Measurements from ENCODE around the gene TSPAN2. TPM values are rescaled to one million over a fixed set of nuclear protein-coding genes. Genes with fewer than 3 reads are reported as not detected.

Gene TSPAN2
- polyA plus RNA-seq, 2 of the 4 experiments (the other 2 are of a cell fraction) = 1.7 to 2.7 TPM

DNA sequence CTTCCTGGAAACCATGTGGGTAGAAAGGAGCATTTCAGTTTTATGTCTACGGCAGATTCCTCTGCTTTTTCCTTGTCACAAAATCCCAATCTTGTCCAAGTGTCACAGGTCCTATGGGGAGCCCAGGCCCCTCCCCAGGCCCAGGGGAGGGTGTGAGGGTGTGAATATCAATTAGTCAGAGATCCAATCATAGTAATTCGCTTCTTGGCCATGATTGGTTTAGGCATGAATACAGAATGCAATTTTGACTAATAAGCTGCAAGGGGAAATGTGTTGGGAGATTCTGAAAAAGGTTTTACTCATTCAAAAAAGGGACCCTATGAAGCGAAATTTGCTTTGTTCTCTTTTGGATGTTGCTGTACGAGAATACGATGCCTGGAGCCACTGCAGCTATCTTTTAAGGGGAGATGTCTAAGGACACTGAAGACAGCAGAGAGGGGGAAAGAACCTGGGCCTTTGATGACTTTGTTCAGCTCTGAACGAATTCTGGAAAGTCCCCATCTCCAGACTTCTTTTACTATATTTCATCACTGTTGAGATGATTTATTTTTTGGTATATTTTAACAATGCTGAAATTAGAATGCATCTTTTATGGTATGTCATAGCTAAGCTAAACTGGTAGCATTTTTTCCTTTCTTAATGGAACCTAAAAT, 18.2 kb downstream of the TSPAN2 start:
- DNase-seq (ENCODE audit: low read depth in 1 of 2, low spot score in 1 of 2) = no peak
- CTCF ChIA-PET = interaction anchor here (0.6 to 1.0 kb wide), 2 partner anchors 19 to 284 kb away, joined by 3 read pairs; no protein-coding TSS in a partner anchor
- ATAC-seq = no peak

DNA sequence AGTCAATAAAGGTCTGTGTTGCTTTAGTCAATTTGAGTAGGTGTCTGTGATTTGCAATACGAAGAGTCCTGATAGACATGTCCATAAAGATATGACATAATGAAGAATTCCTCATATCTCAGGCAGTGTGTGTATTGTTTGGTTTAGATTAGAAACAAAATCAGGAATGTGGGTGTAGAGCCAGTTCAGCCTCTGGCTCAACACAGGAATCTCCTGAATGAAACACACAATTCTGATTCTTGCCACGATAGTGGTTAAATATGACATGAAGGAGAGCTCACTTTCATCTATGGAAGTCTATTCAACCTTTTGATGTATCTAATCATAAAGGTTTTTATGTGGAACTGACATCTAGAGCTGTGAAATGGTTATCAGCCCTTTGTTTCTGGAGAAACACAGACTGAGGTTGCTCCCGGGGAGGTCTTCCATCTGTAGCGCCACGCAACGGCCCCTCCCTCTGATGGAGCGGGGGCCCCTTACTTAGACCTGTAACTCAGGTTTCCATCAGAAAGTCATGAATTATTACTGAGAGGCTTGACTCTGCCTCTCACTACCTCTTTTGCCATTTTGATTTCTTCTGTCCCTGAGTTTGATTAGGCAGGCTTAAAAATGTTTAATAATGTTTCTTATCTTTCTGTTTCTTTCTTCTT, 19.5 kb downstream of the TSPAN2 start:
- H3K27ac ChIP-seq = no peak overlapping the region
- H3K4me3 ChIP-seq = no peak overlapping the region
- TF ChIP-seq EP300 (IDR thresholded peaks at IDR 0.05) (no peak), FOXS1 (CRISPR knock-in tag; IDR thresholded peaks at IDR 0.05) (no peak), TFCP2L1 (CRISPR knock-in tag; IDR thresholded peaks at IDR 0.05) (no peak), JUNB (IDR thresholded peaks at IDR 0.05) (no peak), ZFP36 (IDR thresholded peaks at IDR 0.05; ENCODE audit: borderline replicate concordance, partially characterized antibody) (no peak), RAD21 (conservative IDR thresholded peaks at IDR 0.05 in 1 of 2, IDR thresholded peaks at IDR 0.05 in 1 of 2) (no peak), KDM1A (IDR thresholded peaks at IDR 0.05; ENCODE audit: low read depth) (no peak), RARB (CRISPR knock-in tag; IDR thresholded peaks at IDR 0.05) (no peak), ZNF302 (CRISPR knock-in tag; IDR thresholded peaks at IDR 0.05) (no peak), MAFK (IDR thresholded peaks at IDR 0.05; ENCODE audit: partially characterized antibody) (no peak), RFX5 (IDR thresholded peaks at IDR 0.05) (no peak), POLR2AphosphoS2 (conservative IDR thresholded peaks at IDR 0.05; ENCODE audit: low read length) (no peak), CHD2 (IDR thresholded peaks at IDR 0.05; ENCODE audit: low read length, partially characterized antibody) (no peak), GATA3 (IDR thresholded peaks at IDR 0.05; ENCODE audit: borderline replicate concordance) (no peak)
- TF ChIP-seq, protein P1, sequence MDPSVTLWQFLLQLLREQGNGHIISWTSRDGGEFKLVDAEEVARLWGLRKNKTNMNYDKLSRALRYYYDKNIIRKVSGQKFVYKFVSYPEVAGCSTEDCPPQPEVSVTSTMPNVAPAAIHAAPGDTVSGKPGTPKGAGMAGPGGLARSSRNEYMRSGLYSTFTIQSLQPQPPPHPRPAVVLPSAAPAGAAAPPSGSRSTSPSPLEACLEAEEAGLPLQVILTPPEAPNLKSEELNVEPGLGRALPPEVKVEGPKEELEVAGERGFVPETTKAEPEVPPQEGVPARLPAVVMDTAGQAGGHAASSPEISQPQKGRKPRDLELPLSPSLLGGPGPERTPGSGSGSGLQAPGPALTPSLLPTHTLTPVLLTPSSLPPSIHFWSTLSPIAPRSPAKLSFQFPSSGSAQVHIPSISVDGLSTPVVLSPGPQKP (IDR thresholded peaks at IDR 0.05; ENCODE audit: low read depth, low read length) = no peak
- TF ChIP-seq, protein P2, sequence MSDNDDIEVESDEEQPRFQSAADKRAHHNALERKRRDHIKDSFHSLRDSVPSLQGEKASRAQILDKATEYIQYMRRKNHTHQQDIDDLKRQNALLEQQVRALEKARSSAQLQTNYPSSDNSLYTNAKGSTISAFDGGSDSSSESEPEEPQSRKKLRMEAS (IDR thresholded peaks at IDR 0.05) = no peak
- TF ChIP-seq, protein P3, sequence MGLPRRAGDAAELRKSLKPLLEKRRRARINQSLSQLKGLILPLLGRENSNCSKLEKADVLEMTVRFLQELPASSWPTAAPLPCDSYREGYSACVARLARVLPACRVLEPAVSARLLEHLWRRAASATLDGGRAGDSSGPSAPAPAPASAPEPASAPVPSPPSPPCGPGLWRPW (IDR thresholded peaks at IDR 0.05) = no peak
- POLR2A ChIA-PET = interaction anchor here (0.7 kb wide), 1 partner anchor 119 kb away, joined by 3 read pairs; no protein-coding TSS in a partner anchor
- WGBS (ENCODE audit: missing lambda C conversion rate) = 89% methylated on average over 7 of the region's 7 CpGs
- DNase-seq (ENCODE audit: low read depth in 1 of 2, low spot score in 1 of 2) (no peak), ATAC-seq (no peak), FAIRE-seq (no peak)
- no peak overlapping the region for H3K4me2 ChIP-seq
- H3K9me3 ChIP-seq = no peaks in the 10 kb centered on the region
- H3K4me1 ChIP-seq = no peaks in the 10 kb centered on the region
- CTCF ChIA-PET = no interaction called here

More for the DNA sequence above, 18.2 kb downstream of the TSPAN2 start:
- Histone ChIP-seq H3K4me3 (no peak overlapping the region), H3K27ac (no peak overlapping the region), H3K4me1 (no peaks in the 10 kb centered on the region), H3K4me2 (no peak overlapping the region), H3K9me3 (no peaks in the 10 kb centered on the region)
- no peak for TF ChIP-seq TP53 (CRISPR knock-in tag; IDR thresholded peaks at IDR 0.05)
- no peak for TF ChIP-seq MAFK (IDR thresholded peaks at IDR 0.05; ENCODE audit: partially characterized antibody)
- no peak for TF ChIP-seq KDM1A (IDR thresholded peaks at IDR 0.05; ENCODE audit: low read depth)
- TF ChIP-seq ZFP36 (IDR thresholded peaks at IDR 0.05; ENCODE audit: borderline replicate concordance, partially characterized antibody) = no peak
- no peak for TF ChIP-seq HDAC2 (IDR thresholded peaks at IDR 0.05)
- TF ChIP-seq, protein P4, sequence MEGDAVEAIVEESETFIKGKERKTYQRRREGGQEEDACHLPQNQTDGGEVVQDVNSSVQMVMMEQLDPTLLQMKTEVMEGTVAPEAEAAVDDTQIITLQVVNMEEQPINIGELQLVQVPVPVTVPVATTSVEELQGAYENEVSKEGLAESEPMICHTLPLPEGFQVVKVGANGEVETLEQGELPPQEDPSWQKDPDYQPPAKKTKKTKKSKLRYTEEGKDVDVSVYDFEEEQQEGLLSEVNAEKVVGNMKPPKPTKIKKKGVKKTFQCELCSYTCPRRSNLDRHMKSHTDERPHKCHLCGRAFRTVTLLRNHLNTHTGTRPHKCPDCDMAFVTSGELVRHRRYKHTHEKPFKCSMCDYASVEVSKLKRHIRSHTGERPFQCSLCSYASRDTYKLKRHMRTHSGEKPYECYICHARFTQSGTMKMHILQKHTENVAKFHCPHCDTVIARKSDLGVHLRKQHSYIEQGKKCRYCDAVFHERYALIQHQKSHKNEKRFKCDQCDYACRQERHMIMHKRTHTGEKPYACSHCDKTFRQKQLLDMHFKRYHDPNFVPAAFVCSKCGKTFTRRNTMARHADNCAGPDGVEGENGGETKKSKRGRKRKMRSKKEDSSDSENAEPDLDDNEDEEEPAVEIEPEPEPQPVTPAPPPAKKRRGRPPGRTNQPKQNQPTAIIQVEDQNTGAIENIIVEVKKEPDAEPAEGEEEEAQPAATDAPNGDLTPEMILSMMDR (IDR thresholded peaks at IDR 0.05) = no peak
- TF ChIP-seq ZSCAN20 (CRISPR knock-in tag; IDR thresholded peaks at IDR 0.05) = no peak
- TF ChIP-seq SMC3 (IDR thresholded peaks at IDR 0.05) = no peak
- no peak for TF ChIP-seq HOXB5 (CRISPR knock-in tag; IDR thresholded peaks at IDR 0.05)
- POLR2A ChIA-PET = no interaction called here
- no peak for FAIRE-seq
- WGBS (ENCODE audit: missing lambda C conversion rate) = 51% methylated on average over 6 of the region's 6 CpGs
